Body of pancreas (tissue), 4 donors: ENCODE data around the gene PCDHB1. TPM values are rescaled to one million over a fixed set of nuclear protein-coding genes. Genes with fewer than 3 reads are reported as not detected.

ENCODE experiments used
- ATAC-seq: fragments of 150-250 bp; one replicate; pipeline ENCODE4 v1.9.1; 2016
- DNase-seq, 4 donors: peaks; one replicate each; pipeline ENCODE4 v3.0.0-alpha.2; 2019
- H3K27ac ChIP-seq, 4 donors: fragments of 200-600 bp; sonication (generic); 1 replicate in 3 of 4; 2 replicates in 1 of 4; pipeline versions ENCODE4 v1.5.1 to v1.6.1; 2016 to 2019; ENCODE audit warnings: mild to moderate bottlenecking in 1 of 4, mixed read lengths in 1 of 4, moderate library complexity in 1 of 4
- H3K27me3 ChIP-seq, 2 donors: fragments of 200-600 bp; sonication (generic); one replicate each; pipeline ENCODE4 v1.6.0; 2016; ENCODE audit warnings: mild to moderate bottlenecking in 1 of 2
- H3K36me3 ChIP-seq, 2 donors: fragments of 200-600 bp; sonication (generic); replicated peaks in 1 of 2; 2 replicates each; pipeline ENCODE4 v1.5.1; 2016; ENCODE audit warnings: low read depth in 2 of 2; ENCODE audit not compliant: insufficient read depth in 1 of 2
- H3K4me1 ChIP-seq: fragments of 200-600 bp; sonication (generic); one replicate; pipeline ENCODE4 v1.6.0; 2016
- H3K4me3 ChIP-seq, 2 donors: fragments of 200-600 bp; sonication (generic); 1 replicate in 1 of 2; 2 replicates in 1 of 2; pipeline ENCODE4 v1.5.1; 2016 to 2019
- H3K9me3 ChIP-seq, 3 donors: fragments of 200-600 bp; sonication (generic); 1 replicate in 2 of 3; 2 replicates in 1 of 3; pipeline ENCODE4 v1.5.1; 2016
- POLR2A ChIP-seq, 3 donors: fragments of 450-650 bp; IDR thresholded peaks; one replicate each; pipeline ENCODE4 v1.6.1; 2016; ENCODE audit warnings: antibody characterized with exemption in 3 of 3, mild to moderate bottlenecking in 2 of 3
- WGBS, 2 donors: methylation state at CpG; one replicate each; pipeline ENCODE4 v1.1.5; 2017; 5-methylcytosine and 5-hydroxymethylcytosine counted together
- intact Hi-C: fragments of 100-400 bp; cut with DNase I; formaldehyde crosslinking; loops from one replicate; pipeline ENCODE4 v1.15.1; 2023
- total RNA-seq, 2 donors: library from RNA; depleted of rRNA; stranded (reverse); fragments of >200 nt; gene quantifications; one replicate each; pipeline ENCODE4 v1.1.0, GENCODE V29; 2016
- TF ChIP-seq, protein P1 (sequence below), 7 experiments: fragments of 450-650 bp in 4 of 7; fragments of 200-600 bp in 3 of 7; sonication (generic) in 3 of 7; IDR thresholded peaks; one replicate each; pipeline ENCODE4 v1.5.1; 2016 to 2019; ENCODE audit warnings: antibody characterized with exemption in 7 of 7

Gene PCDHB1, protein sequence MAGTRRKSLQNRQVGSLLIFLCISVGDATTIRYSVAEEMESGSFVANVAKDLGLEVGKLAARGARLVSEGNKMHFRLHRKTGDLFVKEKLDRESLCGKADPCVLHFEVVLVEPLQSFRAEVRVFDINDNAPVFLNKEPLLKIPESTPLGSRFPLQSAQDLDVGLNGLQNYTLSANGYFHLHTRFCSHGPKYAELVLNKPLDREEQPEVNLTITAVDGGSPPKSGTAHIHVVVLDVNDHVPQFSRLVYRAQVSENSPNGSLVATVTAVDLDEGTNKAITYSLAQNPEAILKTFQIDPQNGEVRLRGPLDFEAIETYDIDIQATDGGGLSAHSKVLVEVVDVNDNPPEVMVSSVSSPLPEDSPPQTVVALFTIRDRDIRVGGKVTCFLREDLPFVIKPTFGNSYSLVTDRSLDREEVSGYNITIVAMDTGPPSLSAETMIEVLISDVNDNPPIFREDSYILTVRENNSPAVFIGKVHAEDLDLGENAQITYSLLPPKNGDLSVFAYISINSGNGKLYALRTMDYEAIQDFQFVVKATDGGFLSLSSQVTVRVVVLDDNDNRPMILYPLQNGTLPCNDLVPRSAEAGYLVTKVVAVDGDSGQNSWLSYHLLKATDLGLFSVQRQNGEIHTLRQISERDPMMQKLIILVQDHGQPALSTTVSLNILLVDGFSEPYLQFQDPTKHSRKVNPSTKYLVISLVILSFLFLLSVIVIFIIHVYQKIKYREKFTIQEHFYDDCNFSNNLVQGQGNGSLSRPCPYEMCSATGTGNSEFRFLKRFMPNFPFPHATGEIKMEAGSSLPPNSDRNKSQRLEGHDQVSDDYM
- under 1 TPM; 0.26 to 0.66 TPM for total RNA-seq

GRCh38 chr5:141050622-141051520 lies at the start of gene PCDHB1:
Gene PCDHB1 (plus strand): TSS chr5:141051374. CDS start chr5:141051471, 97 bp downstream.
- Histone ChIP-seq H3K4me1 (peaks cover 9% of the 10 kb centered on the region), H3K9me3 (no peaks in the 10 kb centered on the region), H3K27me3 (no peaks in the 10 kb centered on the region), H3K27ac (peak within 1 kb of the TSS in 3 of 4 donors; percentile 51 to 64 (median 55)), H3K36me3 (no peaks in the 10 kb centered on the region), H3K4me3 (peak within 1 kb of the TSS; percentile 27 to 45)
- TF ChIP-seq, protein P1, sequence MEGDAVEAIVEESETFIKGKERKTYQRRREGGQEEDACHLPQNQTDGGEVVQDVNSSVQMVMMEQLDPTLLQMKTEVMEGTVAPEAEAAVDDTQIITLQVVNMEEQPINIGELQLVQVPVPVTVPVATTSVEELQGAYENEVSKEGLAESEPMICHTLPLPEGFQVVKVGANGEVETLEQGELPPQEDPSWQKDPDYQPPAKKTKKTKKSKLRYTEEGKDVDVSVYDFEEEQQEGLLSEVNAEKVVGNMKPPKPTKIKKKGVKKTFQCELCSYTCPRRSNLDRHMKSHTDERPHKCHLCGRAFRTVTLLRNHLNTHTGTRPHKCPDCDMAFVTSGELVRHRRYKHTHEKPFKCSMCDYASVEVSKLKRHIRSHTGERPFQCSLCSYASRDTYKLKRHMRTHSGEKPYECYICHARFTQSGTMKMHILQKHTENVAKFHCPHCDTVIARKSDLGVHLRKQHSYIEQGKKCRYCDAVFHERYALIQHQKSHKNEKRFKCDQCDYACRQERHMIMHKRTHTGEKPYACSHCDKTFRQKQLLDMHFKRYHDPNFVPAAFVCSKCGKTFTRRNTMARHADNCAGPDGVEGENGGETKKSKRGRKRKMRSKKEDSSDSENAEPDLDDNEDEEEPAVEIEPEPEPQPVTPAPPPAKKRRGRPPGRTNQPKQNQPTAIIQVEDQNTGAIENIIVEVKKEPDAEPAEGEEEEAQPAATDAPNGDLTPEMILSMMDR (IDR thresholded peaks at IDR 0.05), result no peak
- TF ChIP-seq POLR2A (IDR thresholded peaks at IDR 0.05), result peak in 1 of 3 donors; percentile 45
- DNase-seq (peak; percentile 23 to 58 (median 34)), ATAC-seq (peak; percentile 75)
- intact Hi-C loops, result no loop called here
- 6 to 8% methylated on average over 17 to 20 of the region's 20 CpGs for WGBS, 2 donors

DNA sequence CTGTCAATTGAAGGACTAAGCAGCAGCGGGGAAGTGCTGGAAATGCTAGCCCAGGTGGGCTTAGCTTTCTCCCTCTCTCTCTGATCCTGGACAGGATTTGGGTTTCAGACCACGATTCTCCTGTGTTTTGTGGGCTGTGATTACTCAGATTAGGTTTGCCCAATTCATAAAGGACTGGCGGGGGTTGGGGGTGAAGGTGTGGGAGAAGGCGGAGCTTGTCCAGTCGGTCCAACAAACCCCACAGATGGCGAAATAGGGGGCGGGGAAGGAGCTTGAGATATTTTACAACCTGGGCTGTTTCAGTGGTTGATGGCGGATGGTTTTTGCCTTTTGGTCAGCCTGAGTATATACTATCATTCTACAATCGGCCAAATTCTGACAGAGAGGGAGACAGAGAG lies 49.7 kb upstream of the PCDHB1 start:
- H3K27ac ChIP-seq, result no peak overlapping the region

GRCh38 chr5:141001844-141002604 lies 49.1 kb upstream of the PCDHB1 start:
- WGBS, 2 donors, result 13 to 18% methylated on average over 19 of the region's 19 CpGs
- no peaks in the 10 kb centered on the region for H3K4me1 ChIP-seq
- no peak overlapping the region for H3K4me3 ChIP-seq
- no peak overlapping the region for H3K27ac ChIP-seq
- no peaks in the 10 kb centered on the region for H3K9me3 ChIP-seq
- no peaks in the 10 kb centered on the region for H3K36me3 ChIP-seq
- TF ChIP-seq POLR2A (IDR thresholded peaks at IDR 0.05), result no peak
- TF ChIP-seq, protein P1 (IDR thresholded peaks at IDR 0.05), result no peak
- ATAC-seq (no peak), DNase-seq (peak in 3 of 4 donors; percentile 2 to 28 (median 14))
- intact Hi-C loops, result no loop called here
- no peaks in the 10 kb centered on the region for H3K27me3 ChIP-seq

More for the DNA sequence above, 49.7 kb upstream of the PCDHB1 start:
- Histone ChIP-seq H3K27me3 (no peaks in the 10 kb centered on the region), H3K4me1 (no peaks in the 10 kb centered on the region), H3K36me3 (no peaks in the 10 kb centered on the region), H3K9me3 (no peaks in the 10 kb centered on the region), H3K4me3 (no peak overlapping the region)
- intact Hi-C loops, result no loop called here
- DNase-seq, result peak in 3 of 4 donors; percentile 7 to 26 (median 15)
- no peak for ATAC-seq
- TF ChIP-seq POLR2A (IDR thresholded peaks at IDR 0.05), result no peak
- TF ChIP-seq, protein P1 (IDR thresholded peaks at IDR 0.05), result no peak
- 18 to 32% methylated on average over 9 of the region's 9 CpGs for WGBS, 2 donors

DNA sequence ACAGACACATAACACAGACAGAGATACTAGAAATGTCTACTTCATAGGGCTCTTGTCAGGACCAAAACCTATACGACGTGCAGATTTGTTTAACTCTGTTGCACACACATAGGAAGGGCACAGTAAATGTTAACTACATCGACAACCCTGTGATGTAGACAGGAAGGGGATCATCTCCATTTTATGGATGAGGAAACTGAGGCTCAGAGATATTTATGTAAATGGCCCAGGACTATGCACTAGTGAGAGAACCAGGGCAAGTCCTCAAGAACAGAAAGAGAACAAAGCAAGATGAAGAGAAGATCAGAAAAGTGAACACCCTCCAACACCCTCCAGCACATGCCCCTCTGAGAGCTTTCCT lies 48.6 kb upstream of the PCDHB1 start:
- 52 to 53% methylated on average over 3 of the region's 3 CpGs for WGBS, 2 donors
- no peaks in the 10 kb centered on the region for H3K36me3 ChIP-seq
- intact Hi-C loops, result no loop called here

More for the DNA sequence above, 48.6 kb upstream of the PCDHB1 start:
- DNase-seq (no peak), ATAC-seq (no peak)
- H3K27ac ChIP-seq, result no peak overlapping the region
- H3K4me3 ChIP-seq, result no peak overlapping the region
- H3K4me1 ChIP-seq, result no peaks in the 10 kb centered on the region
- no peaks in the 10 kb centered on the region for H3K27me3 ChIP-seq
- TF ChIP-seq, protein P1 (IDR thresholded peaks at IDR 0.05), result no peak
- no peak for TF ChIP-seq POLR2A (IDR thresholded peaks at IDR 0.05)
- H3K9me3 ChIP-seq, result no peaks in the 10 kb centered on the region
